ENCODE results near the gene SHC1. TPM values are rescaled to one million over a fixed set of nuclear protein-coding genes. Genes with fewer than 3 reads are reported as not detected.

Gene SHC1
- total RNA-seq, 6 experiments from 2014 or later: 44.6 to 108 (median 75.3) TPM

- under 1% methylated on average over 14 of the region's 93 CpGs for WGBS (ENCODE audit: insufficient coverage, low coverage, low lambda C conversion rate, missing lambda C conversion rate)
- Histone ChIP-seq H3K4me3 (peak within 1 kb of the TSS; percentile 84 to 93 (median 87)), H3K27ac (peak within 1 kb of the TSS; percentile 98 to 100 (median 98)), H3K36me3 (peaks cover 2 to 46% (median 20%) of the 10 kb centered on the region in 4 donors), H3K9me3 (no peaks in the 10 kb centered on the region), H3K4me1 (peaks cover 0 to 22% (median 0%) of the 10 kb centered on the region in 4 donors), H3K27me3 (no peaks in the 10 kb centered on the region)
- peak; percentile 87 to 89 (median 89) for DNase-seq
- intact Hi-C loops (cut with DNase I): no loop called here
- TF ChIP-seq POLR2A (IDR thresholded peaks at IDR 0.05): peak; percentile 87
- peak; percentile 49 to 69 (median 60) for TF ChIP-seq CTCF (IDR thresholded peaks at IDR 0.05)
- ATAC-seq: peak; percentile 81 to 91 (median 84)
Observed at GRCh38 chr1:154961207-154962155, 9.1 kb downstream of the SHC1 start, which contains the start of gene PYGO2. PYGO2 (minus strand) TSS chr1:154961782; CDS start chr1:154961576, 206 bp downstream.

DNA sequence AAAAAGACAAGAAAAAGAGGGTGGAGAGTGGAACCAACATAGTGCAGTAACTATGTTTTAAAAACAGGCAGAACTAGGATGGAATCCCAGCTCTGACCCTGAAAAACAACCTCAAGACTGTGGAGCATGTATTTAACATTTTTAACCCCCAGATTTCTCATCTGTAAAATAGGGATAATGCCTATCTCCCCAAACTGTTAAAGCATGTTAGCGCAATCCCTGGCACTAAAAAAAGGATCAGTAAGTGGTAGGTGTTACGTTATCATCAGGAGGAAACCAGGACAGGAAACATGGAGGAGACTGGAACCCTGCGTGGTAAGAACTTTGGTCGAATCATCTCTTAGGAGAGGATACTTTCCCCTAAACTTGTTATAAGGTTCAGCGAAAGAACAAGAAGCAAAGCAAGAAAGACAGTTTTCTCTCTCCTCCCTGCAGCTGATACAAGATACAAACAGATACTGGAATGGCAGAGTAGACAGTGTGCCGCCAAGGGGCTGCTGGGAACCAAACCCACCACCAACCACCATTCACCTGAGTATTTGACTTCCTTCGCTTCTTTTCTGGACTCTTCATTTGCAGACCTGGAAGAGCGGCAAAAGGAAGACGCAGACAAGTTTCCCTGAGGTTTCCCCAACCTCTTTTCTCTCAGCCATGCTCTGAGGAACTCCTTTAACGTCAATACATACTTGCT, 10.0 kb downstream of the SHC1 start:
- peak overlapping the region; percentile 84 to 93 (median 87) for H3K4me3 ChIP-seq
- H3K27me3 ChIP-seq: no peaks in the 10 kb centered on the region

GRCh38 chr1:154959426-154959780, 11.1 kb downstream of the SHC1 start:
- peaks cover 0 to 37% (median 4%) of the 10 kb centered on the region in 4 donors for H3K4me1 ChIP-seq
- ATAC-seq (no peak), DNase-seq (peak in 1 of 3 donors; percentile 22)
- WGBS (ENCODE audit: insufficient coverage, low coverage, low lambda C conversion rate, missing lambda C conversion rate): no CpG with 5 or more reads among the region's 7 CpGs
- no peak overlapping the region for H3K4me3 ChIP-seq
- no peaks in the 10 kb centered on the region for H3K9me3 ChIP-seq
- H3K36me3 ChIP-seq: peaks cover 0 to 25% (median 10%) of the 10 kb centered on the region in 4 donors
- no peaks in the 10 kb centered on the region for H3K27me3 ChIP-seq
- intact Hi-C loops (cut with DNase I): loop anchor here in 1 of 2 donors (10.0 kb wide), 1 partner anchor 95 kb away; the partner anchor contains the start of gene ADAM15
- no peak for TF ChIP-seq CTCF (IDR thresholded peaks at IDR 0.05)
- TF ChIP-seq POLR2A (IDR thresholded peaks at IDR 0.05): no peak
- no peak overlapping the region for H3K27ac ChIP-seq

More for the DNA sequence above, 10.0 kb downstream of the SHC1 start:
- intact Hi-C loops (cut with DNase I): no loop called here
- TF ChIP-seq POLR2A (IDR thresholded peaks at IDR 0.05) (no peak), CTCF (IDR thresholded peaks at IDR 0.05) (no peak)
- H3K36me3 ChIP-seq: peaks cover 0 to 37% (median 16%) of the 10 kb centered on the region in 4 donors
- no peak for DNase-seq
- 24% methylated on average over 10 of the region's 10 CpGs for WGBS (ENCODE audit: insufficient coverage, low coverage, low lambda C conversion rate, missing lambda C conversion rate)
- peaks cover 0 to 26% (median 0%) of the 10 kb centered on the region in 4 donors for H3K4me1 ChIP-seq
- peak overlapping the region; percentile 98 to 100 (median 98) for H3K27ac ChIP-seq
- ATAC-seq: no peak
- H3K9me3 ChIP-seq: no peaks in the 10 kb centered on the region

- ATAC-seq: no peak
- H3K4me1 ChIP-seq: peaks cover 0 to 41% (median 4%) of the 10 kb centered on the region in 4 donors
- no peaks in the 10 kb centered on the region for H3K27me3 ChIP-seq
- no peak for TF ChIP-seq CTCF (IDR thresholded peaks at IDR 0.05)
- TF ChIP-seq POLR2A (IDR thresholded peaks at IDR 0.05): no peak
- DNase-seq: peak in 2 of 3 donors; percentile 45 to 49
- intact Hi-C loops (cut with DNase I): loop anchor here in 1 of 2 donors (10.0 kb wide), 1 partner anchor 96 kb away; the partner anchor contains the start of gene ADAM15
- H3K27ac ChIP-seq: no peak overlapping the region
- H3K36me3 ChIP-seq: peaks cover 0 to 20% (median 7%) of the 10 kb centered on the region in 4 donors
- no peaks in the 10 kb centered on the region for H3K9me3 ChIP-seq
- H3K4me3 ChIP-seq: no peak overlapping the region
- WGBS (ENCODE audit: insufficient coverage, low coverage, low lambda C conversion rate, missing lambda C conversion rate): 93% methylated on average over 3 of the region's 16 CpGs
Observed at GRCh38 chr1:154958681-154959425, 11.7 kb downstream of the SHC1 start.

Measured in right lobe of liver (tissue), 6 donors.